AG08396 (cell line): ENCODE data around the gene SLC26A1.
"Not testable (repeated sequence)": the region's sequence is repeated elsewhere in the genome, so short reads cannot be mapped to it uniquely, and the experiment has no call there.

Experiments
- DNase-seq: peaks from one replicate; pipeline ENCODE4 v3.0.0; 2012; ENCODE audit warnings: low spot score, mixed read lengths

SLC26A1 gene

DNA sequence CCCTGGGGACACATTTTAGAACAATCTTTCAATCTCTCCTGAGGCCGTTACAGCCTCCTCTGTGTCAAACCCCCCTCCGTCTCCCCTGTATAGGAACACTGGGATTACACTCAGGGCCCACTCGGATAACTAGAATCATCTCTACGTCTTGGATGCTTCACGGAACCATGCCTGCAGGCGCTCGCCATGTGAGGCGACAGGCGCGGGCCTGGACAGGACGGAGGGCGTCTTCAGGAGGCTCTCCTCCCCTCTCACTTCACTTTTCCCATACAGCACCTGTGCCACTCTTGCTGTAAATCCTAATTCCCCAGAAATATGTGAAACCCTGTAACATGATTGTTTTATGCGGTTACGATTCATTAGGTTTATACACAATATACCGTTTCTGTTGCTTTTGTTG lies 10.4 kb downstream of the SLC26A1 start:
- no peak for DNase-seq

DNA sequence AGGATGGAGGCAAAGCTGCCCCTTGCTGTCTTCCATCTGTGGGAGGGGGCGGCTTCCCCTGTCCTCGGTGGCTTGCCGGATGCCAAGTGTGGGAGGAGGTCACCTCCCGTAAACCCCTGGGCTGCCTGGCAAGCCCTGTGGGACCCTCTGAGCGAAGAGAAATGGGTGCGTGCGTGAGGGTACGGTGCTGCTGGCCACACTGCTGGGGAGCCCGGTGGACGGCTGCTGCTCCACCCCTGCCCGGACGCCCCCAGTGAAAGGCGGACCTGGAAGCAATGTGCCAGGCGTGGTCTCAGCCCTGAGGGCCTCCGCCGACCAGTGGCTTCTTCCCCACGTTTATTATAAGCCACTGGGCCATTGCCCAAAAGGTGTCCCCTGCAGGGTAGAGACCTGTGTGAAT lies 10.9 kb downstream of the SLC26A1 start:
- DNase-seq = no peak

DNA sequence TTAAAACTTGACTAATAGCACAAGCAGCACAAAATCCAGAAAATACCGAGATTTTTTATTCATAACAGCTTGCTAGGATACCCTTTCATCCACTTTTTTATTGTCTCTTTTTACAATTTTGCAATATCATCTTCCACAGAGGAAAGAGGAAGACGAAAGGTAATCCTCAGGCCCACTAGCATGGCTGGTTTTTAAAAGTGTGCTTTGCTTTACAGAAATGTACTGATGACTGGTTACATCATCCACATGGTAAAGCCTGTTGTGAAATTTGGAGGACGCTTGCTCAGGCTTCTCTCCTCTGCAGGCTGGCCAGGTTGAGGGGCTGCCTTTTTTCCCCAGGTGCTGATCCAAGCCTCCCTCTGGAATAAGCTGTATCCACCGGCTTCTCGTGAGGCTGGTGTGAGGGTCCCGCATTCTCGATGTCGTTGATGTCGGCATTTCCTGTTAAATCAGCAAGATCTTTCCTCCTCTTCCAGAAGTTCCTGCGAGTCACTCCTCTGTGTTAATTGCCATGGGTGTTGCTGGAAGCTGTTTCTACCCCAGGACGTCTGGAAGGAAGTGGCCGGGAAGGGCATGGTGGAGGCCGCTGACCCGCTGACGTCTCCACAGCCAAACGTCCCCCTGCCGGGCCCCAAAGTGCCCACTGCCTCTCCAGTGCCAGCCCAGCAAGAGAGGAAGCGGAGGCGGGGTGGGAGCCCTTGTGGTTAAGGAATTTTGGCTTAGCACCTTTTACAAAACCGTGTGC lies 14.1 kb downstream of the SLC26A1 start:
- no peak for DNase-seq

DNA sequence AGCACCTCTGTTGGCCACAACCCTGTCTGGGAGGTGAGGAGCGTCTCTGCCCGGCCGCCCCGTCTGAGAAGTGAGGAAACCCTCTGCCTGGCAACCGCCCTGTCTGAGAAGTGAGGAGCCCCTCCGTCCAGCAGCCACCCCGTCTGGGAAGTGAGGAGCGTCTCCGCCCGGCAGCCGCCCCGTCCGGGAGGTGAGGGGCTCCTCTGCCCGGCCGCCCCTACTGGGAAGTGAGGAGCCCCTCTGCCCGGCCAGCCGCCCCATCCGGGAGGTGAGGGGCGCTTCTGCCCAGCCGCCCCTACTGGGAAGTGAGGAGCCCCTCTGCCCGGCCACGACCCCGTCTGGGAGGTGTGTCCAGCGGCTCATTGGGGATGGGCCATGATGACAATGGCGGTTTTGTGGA lies 17.2 kb downstream of the SLC26A1 start:
- DNase-seq = not testable (repeated sequence)

DNA sequence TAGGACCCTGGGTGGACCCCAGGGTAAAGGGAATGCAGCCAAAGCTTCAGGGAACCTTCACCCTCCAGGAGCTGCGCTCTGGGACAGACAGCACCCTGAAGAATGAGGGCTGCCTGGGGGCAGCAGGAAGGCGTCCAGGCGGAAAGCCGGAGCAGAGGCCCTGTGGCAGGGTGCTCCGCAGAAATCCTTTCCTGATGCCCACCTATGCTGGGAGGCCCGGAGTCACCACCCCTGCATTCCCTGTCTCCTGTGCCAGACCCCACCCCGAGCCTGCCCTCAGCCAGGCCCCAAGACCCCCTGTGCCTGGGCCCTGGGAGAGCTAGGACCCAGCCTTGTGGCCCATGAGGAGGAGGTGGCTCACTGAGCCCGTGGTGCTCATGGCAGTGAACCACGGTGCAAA lies 18.5 kb downstream of the SLC26A1 start:
- DNase-seq = no peak

DNA sequence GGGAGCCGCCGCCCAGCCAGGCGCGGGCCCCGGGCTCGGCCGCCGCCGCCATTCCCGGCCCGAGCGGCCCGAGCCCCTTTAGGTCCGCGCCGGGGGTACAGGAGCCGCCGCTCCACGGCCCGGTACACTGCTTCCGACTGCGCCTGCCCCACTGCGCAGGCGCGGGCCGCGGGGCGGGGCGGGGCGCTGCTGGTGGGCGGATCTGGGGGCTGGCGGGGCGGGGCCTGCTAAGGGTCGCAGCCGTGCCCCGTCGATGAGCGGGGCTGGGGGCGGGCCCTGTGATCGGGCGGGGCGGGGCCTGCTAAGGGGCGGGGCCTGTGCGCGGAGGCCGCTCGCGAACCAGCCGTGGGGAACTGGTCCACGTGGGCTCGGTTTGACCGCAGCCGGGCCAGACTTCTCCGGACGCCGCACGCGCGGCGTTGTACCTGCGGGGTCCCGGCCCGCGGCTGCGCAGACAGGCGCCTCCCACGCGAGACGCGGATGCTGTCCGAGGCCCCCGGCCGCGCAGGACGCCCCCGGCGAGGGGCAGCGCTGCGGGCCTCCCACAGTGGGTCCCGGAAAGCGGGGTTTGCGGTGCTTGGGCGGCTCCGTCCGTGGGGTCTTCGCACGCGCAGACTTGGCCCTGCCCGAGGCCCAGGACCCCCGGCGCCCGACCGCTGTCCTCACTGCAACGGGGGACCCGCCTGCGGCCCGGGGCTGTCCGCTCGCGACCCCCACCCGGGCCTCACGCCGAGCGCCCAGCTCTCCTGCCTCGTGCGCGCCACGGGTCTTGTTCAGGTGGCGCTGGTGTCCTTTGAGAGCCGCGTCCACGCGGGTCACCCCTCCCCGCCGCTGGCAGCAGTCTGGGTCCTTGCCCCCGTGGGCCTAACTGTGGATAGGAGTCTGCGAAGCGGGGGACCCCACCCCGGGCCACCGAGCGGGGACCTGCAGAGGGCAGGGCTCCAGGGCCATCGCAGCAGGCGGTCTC lies 19.5 kb downstream of the SLC26A1 start, which contains the start of gene DGKQ:
Gene DGKQ, minus strand, starts transcription at position 139 of the 967 bp plus-strand sequence. Its CDS starts 87 bp downstream, at position 52.
- DNase-seq = peak; percentile 100

DNA sequence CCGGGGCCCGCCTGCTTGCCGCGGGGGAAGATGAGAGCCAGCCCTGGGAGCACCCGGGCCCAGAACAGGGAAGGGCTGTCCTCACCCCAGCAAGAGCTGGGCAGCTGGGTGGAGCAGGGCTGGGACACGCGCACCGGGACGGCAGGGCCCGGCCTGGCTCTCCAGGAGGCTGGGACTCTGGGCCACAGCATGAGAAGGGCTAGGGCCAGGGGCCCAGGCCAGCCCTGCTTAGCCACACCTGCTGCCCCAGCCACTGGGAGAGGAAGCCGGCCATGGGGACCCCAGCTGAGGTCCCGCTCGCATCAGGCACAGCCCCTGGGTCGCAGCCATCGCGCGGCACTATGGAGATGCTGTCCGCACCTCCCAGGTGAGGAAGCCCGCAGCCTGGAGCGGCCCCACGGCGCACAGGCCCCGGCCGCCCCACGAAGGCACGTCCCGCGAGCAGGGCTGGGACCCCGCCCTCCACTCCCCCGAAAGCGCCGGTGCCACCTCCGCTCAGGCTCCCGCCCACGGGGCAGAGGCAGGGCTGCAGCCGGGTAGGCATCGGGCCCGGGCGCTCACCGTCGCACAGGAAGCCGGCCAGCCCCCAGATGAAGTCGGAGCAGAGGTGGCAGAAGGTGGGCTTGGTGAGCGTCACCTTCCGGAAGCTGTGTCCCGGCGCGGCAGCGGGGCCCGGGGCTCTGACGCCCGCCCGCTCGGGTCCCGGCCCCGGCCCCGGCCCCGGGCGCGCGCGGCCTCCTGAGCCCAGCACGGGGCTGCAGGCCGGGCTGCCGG lies 20.4 kb downstream of the SLC26A1 start:
- DNase-seq = peak; percentile 78

DNA sequence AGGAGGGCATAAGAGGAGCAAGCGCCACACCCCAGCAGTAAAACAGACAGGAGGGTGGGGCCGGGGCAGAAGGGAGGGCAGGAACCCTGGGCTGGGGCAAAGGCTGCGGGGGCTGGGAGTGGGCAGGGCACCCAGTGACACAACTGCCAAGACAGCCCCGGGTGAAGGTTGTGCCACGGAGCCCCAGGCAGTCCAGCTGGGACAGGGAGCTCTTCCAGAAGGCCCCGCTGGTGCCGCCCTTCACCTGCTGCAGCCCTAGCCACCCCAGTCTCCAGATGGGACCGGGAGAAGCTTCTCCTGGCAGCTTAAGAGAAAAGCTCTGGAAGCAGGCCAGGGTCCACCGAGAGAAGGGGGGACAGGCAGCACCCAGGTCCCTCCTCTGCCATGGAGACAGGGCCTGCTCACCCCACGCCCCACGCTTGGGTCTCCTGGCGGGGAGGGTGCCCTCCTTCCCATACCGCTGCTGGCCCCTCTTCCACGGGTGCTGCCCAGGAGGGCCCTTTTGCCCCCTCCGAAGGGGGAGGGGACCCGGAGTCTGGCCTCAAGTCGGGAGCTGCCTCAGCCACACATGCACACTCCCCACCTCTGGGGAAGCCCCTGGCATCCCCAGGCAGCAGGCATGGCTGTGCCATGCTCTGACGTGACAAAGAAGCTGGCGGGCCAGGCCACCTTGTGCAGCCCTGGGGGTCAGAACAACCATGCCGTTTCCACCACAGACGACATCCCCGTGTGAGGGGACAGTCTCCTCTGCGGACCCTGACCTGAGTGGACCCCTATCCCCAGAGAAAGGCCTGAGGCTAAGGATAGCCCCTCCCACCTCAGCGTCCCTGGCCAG lies 21.3 kb downstream of the SLC26A1 start:
- no peak for DNase-seq

DNA sequence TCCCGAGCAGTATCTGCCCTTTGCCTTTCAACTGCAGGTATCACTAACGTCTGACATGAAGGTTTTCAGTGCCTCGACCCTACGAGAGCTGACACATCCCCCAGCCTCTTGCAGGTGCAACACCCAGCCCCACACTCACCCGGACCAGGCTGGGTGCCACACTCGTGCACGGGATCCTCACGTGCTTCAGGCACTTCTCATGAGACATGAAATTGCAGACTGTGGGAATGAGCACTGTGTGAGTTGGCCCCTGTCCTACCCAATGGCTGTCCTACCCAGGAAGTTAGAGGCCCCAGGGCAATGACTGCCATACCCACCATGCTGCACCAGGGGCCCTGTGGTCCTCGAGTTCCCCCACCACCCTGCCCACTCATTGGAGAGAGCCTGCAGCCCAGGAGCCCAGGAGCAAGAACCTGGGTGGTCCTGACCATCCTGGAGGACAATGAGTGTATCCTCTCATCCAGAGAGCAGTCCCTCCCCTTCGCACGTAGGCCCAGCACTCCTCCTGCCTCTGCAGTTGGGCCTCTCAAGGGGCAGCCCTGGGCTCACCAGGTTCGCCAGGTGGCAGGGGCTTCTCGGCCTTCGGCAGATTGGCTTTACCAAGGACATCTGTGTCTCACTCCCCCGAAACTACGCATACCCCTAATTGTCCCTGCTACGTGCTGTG lies 22.2 kb downstream of the SLC26A1 start:
- DNase-seq = no peak

DNA sequence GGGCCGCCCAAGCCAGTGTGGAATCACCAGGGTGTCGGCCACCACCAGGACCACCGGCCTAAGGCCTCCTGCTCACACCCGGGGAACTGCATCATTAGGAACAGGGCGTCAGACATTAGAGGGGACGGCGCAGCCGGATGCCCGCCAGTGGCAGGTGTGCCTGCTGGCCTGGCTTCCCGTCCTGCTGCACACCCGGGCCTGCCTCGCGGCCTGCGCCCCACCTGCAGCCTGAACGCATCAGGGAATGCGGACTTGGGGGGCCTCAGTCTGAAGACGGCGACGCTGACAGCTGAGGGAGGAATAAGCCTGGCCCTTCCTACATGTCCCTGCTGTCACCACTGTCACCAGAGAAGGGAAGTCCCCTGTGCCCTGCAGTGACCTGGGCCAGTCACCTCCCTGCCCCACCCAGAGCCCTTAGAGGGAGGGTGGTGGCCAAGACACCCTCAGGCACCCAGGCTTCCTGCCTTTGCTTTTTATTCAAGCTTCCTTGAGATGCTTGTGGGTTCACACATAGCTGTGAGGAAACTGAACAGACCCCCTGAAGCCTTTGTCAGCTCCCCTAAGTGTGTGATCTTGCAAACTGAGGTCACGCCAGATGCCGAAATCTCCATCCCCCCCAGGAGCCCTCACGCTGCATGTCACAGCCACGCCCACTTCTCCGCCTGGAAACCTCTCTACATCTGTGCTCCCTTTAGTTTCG lies 23.0 kb downstream of the SLC26A1 start:
- DNase-seq = no peak

DNA sequence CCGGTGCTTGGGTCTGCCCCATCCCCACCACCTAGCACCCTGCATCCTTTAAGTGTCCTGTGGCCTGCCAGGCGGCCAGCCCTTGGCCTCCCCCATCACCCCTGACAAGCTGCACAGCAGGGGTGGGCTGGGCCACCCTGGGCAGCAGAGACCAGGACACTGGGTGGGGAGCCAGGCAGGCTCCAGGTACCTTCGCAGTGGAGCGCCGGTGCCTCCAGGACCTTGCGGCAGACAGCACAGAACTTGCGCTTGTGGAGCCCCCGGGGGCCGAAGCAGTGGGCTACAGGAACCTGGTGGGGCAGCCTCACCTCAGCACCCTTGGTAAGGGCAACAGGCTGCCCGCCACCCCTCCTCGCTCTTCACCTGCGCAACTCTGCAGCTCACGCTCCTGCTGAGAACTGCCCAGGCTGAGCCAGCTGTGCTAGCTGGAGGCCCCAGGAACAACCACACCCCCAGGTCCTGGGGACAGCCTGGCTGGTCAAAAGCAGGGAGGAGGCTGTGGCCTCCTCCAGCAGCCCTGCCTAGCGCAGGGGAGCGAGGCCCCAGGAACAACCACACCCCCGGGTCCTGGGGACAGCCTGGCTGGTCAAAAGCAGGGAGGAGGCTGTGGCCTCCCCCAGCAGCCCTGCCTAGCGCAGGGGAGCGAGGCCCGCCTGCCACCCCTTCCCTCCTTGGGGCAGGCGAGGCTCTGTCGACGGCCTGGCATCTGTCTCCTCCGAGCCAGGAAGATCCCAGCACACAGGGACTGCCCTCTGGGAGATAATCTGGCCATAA lies 24.4 kb downstream of the SLC26A1 start:
- no peak for DNase-seq

DNA sequence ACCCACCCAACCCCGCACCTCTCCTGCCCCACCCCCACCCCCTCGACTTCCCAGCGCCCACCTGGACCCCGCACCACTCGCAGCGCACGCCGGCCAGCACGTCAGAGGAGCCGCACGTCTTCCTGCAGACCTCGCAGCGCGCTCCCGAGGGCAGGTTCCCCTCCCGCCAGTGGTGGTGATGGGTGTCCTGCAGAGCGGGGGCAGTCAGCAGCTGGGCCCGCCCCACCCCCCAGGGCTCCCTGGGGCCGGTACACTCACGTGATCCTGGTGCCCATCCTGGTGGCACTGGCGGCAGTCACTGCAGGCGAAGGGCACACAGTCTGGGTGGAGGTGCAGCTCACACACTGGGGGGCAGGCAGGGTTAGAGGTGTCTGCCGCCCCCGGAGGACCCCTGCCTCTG lies 25.0 kb downstream of the SLC26A1 start:
- DNase-seq = no peak

DNA sequence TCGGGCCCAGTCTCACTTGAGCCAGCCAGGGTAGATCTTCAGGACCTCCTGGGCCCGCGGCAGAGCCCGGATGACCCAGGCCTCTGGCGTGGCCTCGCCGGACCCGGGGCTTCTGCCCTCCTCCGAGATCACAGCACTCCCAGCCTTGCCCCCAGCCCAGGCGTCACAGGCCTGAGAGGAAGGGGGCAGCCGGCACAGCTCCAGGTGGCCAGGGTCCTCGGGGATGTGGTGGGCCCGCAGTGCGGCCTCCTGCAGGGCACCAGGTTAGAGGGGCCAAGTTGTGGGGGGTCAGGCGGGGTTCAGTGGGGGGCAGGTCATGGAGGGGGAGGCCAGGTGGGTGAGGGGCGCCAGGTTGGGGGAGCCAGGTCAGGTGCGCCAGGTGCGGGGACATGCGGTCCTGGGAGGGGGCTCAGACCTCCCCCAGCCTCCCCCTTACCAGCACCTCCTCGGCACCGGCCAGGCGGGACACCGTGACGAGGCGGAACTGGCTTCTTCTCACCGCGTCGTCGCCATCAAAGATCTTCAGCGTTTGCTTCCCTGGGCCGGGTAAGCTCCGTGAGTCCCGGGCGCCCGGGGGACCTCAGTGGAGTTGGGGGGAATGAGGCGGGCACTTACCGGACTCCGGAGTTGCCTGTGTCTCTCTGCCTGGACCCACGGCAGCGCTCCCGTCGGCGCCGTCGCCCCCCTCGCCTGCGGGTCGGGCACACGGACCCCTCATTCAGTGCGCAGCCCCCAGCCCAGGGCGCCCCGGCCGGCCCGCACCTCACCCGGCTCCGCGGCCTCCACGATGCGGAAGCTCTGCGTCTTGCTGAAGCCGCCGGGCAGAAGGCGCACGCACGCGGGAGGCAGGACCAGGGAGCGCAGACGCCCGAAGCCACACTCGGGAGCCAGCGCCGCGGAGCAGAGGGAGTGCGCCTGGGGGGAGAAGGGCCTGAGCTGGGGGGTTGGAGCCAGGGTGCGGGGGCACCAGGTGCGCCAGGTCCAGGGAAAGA lies 25.8 kb downstream of the SLC26A1 start:
- DNase-seq = no peak

DNA sequence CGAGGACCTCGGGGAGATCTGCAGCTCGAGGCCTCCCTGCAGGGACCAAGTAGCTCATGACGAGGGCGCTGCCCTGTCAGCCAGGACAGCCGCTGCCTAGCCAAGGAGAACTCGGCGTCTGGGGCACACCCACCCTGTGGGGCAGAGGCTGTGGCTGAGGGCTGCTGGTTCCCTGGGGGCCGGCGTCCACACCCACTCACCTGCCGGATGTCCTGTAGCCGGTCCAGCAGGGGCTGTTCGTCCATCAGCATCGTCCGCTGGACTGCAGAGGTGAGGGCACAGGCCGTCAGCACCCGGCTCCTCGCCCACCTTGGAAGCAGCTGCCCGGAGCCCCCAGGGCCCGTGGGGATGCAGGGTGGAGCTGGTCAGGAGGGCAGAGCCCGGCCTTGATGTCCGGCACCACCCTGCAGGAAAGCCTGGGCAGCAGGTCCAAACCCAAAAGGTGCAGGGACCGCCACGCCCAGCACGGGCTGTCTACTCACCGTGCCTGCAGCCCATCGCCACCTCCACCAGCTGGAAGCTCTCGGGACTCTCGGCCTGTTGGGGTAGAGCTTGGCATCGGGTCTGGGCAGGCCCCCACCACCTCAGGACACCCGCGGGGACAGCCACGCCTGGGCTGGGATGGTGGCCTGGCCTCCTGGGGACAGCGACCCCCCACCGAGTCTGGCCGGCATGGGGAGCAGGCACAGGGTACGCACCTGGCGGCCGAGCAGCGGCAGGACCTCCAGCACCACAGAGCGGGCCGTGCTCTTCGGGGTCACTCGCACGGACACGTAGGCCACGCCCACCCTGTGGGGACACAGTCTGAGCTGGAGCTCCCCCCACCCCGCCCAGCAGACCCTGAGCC lies 26.7 kb downstream of the SLC26A1 start:
- no peak for DNase-seq

DNA sequence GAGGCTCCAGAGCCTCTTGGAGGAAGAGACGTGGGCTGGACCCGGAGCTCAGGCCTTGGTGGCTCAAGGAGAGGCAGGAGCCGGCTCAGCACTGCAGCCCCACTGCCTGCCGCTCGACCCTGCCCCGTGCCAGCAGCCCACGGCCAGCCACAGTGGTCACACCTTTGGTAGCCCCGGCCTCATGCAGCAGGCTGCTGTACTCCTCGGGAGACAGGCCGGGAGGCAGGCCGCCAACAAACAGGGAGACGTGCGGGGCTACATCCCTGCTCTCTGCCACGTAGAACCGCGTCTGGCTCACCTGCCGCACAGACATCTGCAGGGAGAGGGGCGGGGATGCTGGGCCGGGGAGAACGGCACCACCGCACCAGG lies 27.5 kb downstream of the SLC26A1 start:
- no peak for DNase-seq

DNA sequence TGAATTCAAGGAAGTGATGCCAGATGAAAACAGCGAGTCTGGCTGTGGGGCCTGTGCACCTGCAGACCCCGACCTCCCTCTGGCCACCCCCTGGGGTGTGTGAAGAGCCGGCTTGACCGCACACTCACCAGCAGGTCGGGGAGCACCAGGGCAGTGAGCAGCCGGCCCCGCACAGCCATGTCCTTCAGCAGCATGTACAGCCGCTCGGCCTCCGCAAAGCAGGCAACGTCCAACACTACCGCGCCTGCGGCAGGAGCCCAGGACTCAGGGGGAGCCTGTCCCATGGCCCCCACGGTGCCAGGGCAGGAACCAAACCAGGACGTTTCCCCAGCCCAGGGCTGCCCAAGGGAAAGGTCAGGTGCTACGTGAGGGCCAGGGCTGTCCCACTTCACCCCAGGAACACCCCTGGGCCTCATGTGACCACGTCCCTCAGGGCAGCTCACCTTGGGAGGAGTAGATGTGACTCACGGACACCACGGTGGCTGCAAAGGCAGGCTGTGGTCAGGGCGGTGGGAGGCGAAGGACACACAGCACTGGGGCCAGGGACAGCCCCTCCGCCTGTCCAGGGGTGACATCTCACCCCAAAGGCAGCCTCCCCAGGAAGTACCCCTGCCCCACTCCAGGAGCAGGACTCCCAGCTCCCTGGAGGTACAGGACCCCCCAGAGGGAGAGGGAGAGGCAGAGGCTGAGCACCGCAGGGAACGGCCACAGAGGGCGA lies 28.0 kb downstream of the SLC26A1 start:
- DNase-seq = no peak
